HG02678 (cell line): ENCODE measurements around the gene CHST2.
"Not testable (repeated sequence)": the region's sequence is repeated elsewhere in the genome, so short reads cannot be mapped to it uniquely, and the experiment has no call there.

ENCODE experiments used
- ATAC-seq: cut with Tn5 transposase; IDR thresholded peaks from one replicate; pipeline ENCODE4 v1.9.1; 2021; ENCODE audit warnings: mild to moderate bottlenecking, moderate library complexity; ENCODE audit not compliant: unreplicated experiment

CHST2 gene, protein sequence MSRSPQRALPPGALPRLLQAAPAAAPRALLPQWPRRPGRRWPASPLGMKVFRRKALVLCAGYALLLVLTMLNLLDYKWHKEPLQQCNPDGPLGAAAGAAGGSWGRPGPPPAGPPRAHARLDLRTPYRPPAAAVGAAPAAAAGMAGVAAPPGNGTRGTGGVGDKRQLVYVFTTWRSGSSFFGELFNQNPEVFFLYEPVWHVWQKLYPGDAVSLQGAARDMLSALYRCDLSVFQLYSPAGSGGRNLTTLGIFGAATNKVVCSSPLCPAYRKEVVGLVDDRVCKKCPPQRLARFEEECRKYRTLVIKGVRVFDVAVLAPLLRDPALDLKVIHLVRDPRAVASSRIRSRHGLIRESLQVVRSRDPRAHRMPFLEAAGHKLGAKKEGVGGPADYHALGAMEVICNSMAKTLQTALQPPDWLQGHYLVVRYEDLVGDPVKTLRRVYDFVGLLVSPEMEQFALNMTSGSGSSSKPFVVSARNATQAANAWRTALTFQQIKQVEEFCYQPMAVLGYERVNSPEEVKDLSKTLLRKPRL

DNA sequence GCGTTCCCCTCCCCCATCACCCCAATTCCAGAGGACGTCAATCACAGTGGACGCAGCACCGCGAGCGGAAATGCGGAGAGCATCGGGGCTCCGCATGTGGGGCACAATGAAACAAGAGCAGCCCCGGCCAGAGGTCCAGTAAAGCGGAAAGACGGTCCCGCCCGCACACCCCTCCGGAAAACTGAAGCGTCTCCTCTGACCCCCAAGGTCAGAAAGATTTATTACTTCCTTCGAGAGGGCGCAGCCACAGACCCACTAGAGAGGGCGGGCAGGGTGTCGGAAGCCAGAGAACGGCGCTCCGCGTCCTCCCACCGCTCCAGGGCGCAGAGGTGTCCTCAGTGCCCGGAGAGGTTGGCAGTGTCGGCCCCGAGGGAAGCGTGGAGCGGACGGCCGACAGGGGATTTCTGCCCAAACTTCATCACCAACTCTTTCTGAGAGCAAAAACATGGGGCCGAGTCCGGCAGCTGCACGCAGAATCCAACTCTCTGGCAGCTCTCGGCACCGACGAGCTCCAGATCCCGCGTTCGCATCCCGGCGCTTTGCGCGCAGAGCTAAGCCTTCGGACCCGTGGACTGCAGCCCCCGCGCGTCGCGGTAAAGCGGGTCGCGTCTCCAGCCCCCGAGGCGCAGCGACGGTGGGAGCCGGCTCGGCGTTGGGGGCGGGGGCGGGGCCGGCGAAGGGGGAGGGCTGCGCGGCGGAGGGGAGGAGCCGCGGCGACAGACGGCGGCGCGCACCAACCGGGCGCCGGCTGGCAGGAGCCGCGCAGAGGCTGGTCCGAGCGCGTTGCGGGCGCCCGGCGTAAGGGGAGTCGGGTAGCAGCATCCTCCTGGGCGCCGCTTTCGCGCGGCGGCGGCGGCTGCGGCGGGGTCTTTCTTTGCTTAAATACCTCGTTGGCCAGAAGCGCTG, at the start of gene CHST2:
CHST2 (plus strand) TSS at position 763 of the 906 bp plus-strand sequence. CDS start 1,046 bp downstream, outside the sequence.
- ATAC-seq, result peak; percentile 83

DNA sequence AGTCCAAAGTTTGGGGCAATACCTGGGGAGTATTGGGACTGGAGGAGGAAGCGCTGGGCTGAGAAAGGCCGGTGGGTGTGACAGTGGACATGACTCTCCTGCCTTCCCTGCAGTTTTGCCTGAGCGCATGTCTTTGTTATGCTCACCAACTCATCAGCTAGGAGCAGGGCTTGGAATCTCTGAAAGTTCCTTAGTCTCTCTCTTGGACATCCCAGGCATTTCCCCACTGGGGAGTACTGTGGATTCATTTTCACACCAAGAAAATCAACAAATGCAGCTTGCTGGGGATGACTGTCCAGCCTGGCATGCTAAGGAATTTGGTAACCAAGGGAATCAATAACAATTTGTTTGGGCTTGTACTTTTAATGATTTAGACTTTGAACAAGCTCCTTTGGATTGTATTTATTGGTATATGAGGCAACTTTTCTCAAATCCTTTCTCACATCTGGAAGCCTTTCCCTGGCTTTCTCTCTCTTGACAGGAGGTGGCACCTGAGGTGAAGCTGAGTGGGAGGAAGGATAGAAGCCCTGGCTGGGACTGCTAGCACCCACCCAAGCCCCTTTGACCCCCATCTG, 48.5 kb upstream of the CHST2 start:
- no peak for ATAC-seq

DNA sequence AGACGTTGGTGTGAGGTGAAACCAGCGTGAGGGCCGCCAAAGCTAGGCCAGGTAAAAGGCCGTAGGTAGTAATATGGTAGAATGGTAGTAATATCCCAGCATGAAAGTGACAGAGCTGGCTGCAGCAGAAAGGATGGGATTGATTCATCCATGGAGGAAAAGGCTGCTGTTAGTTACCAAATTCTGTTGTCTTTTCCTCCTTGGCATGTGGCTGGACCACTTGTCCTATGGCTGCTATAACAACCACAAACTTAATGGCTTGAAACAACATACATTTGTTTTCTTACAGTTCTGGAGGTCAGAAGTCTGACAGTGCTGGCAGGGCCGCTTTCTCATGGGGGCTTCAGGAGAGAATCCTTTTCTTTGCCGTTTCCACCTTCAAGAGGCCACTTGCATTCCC, 47.8 kb upstream of the CHST2 start:
- ATAC-seq, result no peak

DNA sequence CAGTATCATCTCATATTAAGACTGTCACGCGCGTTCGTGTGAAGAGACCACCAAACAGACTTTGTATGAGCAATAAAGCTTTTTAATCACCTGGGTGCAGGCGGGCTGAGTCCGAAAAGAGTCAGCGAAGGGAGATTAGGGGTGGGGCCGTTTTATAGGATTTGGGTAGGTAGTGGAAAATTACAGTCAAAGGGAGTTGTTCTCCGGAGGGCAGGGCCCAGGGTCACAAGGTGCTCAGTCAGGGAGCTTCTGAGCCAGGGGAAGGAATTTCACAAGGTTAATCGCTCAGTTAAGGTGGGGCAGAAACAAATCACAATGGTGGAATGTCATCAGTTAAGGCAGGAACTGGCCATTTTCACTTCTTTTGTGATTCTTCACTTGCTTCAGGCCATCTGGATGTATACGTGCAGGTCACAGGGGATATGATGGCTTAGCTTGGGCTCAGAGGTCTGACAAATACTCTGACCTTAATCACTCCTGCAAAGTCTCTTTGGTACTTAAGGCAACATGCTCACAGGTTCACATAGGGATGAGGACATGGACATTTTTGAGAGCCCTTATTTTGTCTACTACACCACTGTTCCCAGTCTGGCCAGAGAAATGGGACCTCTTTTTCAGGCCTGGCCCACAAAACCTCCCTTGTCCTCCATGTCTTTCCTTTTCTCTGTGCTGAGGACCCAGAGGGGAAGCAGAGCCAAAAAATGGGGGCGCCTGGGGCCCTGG, 47.1 kb upstream of the CHST2 start:
- not testable (repeated sequence) for ATAC-seq

DNA sequence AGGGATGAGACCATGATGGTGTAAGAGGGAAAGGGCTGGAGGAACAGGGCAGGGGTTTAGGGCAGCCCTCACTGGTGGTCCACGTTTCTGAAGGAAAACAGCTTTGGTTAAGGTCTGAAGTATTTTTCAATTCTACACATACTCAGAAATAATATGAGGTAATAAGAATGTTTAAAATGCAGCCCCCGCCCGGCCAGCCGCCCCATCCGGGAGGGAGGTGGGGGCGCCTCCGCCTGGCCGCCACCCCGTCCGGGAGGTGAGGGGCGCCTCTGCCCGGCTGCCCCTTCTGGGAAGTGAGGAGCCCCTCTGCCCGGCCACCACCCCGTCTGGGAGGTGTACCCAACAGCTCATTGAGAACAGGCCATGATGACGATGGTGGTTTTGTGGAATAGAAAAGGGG, 46.0 kb upstream of the CHST2 start:
- ATAC-seq, result not testable (repeated sequence)

DNA sequence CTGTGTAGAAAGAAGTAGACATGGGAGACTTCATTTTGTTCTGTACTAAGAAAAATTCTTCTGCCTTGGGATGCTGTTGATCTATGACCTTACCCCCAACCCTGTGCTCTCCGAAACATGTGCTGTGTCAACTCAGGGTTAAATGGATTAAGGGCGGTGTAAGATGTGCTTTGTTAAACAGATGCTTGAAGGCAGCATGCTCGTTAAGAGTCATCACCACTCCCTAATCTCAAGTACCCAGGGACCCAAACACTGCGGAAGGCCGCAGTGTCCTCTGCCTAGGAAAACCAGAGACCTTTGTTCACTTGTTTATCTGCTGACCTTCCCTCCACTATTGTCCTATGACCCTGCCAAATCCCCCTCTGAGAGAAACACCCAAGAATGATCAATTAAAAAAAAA, 45.6 kb upstream of the CHST2 start:
- ATAC-seq, result not testable (repeated sequence)

DNA sequence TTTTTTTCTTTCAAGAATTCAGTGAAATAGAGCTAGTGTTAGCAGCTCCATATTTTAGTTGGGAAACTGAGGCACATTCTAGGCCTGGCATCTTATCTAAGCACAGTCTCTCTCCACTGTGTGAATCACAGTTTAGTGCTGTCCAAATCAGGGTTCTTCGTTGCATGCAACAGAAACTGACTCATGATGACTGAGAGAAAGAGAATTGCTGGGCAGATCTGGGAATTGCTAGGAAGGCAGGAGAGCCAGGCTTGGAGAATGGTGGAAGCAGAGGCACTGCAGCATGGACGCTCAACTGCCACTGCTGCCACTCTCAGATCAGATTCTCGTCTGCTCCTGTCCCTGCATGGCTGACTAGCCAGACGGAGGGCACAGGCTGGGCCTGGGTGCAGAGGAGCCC, 40.7 kb upstream of the CHST2 start:
- no peak for ATAC-seq

DNA sequence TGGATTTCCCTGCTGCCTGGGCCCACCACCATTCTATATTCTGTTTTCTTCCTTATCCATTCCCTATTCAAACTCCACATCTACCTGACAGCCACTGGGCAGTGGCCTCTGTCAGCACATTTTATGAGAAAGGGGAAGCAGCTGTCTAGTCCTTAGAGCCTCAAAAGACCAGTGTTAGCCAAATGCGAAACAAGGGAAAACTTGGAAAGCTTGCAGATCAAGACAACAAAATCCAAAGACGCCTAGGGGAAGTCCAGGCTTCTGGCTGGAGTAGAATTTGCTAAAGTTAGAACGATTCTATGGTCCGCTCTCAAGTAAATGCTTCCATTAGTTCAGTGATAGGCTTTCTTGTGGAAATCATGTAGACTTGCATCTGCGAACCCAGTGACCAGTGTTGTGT, 39.4 kb upstream of the CHST2 start:
- no peak for ATAC-seq

DNA sequence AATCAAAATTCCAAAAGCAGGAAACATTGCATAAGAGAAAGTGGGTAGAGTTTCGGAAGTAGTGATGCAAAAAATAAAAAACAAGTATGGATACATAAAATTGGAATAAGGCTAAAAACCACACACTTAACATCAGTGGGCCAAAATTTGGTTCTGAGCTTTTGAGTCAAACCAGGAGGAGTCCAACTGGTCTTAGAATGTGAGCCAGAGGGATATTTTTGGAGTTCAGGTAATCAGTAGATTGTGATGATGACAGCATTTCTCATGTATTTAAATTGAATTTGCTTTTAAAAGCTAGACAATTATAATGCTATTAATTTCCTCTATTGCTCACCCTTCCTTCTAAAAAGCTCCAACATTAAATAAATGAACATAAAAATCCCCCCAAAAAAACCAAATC, 38.2 kb upstream of the CHST2 start:
- ATAC-seq, result no peak

DNA sequence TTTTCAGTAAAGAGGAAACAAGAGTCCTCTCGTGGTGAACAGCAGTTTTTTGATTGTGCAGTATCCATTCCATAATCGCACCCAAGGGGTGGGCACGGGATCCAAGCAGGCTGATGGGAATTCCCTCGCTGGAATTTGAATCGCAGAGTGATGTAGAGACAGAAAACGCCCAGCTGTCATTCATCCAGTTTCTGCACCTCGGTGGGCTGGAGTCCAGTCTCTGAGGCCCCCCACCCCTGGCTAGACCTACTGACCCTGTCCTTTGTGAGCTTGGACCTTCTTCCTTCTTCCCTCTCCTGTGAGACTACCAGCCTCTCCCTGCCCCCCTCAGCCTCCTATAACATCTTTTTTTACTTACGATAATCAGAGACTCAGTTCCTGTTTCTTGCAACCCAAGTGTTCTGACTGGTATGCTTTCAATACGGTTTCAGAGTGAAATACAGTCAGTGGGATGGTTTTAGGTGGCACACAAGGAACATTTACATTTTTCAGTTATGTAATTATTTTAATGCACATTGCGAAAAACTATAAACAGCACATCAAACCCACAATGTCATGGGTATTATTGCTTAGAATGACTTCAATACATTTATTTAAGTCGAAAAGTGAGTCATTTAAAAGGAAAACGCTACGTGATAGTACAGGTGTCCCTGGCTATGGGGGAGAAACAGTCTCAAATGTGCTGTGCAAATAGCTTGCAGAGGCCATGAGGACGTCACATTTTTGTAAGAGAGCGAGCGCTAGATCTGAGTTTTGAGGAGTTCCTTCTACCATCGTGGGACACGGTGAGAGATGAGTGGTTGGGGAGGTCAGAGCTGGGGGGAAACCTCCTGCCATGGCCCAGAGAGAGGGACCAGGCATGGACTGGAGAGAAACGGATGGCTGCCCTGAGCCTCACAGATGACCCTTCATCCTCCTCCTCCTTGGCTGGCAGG, 37.5 kb upstream of the CHST2 start:
- ATAC-seq, result peak; percentile 85

DNA sequence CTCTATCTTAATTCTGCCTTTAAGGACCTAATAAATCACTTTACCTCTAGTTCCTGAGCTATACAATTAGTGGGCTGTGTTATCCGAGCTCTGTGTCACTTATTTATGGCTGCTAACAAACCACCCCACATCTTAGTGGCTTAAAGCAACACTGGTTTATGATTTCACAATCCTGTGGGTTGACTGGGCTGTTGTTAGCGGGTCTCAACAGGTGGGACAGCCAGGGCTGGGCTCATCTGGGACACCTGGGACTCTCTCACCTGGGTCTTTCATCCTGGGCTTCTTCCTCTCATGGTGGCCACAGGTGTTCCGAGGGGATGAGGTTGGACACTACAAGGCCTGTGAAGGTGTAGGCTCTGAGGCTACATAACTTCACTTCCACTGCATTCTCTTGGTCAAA, 35.8 kb upstream of the CHST2 start:
- no peak for ATAC-seq

DNA sequence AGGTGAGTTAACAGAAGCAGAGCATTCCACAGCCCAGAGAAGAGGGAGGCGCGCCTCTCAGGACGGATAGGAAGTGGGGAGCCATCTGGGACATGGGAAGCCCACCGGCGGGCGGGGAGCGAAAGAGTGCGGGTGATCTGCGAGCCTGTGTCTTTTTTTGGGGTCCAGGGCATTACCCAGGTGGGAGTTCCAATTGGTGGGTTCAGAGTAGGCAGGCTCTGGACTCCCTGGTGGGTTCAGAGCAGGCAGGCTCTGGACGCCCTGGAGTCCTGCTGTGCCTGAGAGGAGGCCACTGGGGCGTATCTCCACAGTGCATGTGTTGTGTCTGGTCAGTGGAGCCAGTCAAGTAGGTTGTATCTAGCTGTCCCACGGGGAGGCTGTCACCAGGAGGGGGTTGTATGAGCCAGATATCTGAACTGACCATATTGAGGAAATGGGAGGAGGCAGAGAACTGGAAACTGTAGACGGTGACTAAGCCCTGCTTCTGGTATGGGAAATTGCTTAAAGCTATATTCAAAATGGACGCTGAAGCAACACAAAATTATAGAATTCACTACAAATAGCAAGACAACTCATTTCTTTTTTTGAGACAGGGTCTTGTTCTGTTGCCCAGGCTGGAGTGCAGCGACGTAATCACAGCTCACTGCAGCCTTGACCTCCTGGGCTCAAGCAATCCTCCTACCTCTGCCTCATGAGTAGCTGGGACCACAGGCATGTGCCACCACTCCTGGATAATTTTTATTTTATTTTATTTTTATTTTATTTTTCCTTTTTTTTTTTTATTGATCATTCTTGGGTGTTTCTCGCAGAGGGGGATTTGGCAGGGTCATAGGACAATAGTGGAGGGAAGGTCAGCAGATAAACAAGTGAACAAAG, 34.5 kb upstream of the CHST2 start:
- ATAC-seq, result peak; percentile 41

DNA sequence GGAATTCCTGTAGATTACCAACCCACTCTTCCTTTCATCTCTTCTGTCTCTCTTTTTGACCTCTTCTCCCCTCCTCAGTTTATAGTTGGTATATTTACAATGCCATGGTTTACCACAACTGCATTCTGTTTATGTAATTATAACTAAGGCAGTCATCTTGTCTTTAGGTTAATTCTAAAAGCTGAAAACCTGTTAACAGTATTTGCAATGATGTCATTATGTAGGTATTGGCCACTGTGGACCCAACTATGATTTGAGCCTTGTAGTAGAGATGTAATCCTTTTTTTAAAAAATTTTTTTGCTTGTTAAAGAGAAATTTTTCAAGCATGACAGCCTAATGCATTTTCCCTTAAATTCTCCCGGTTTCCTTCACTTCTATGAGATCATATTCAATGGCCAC, 30.7 kb upstream of the CHST2 start:
- ATAC-seq, result no peak

DNA sequence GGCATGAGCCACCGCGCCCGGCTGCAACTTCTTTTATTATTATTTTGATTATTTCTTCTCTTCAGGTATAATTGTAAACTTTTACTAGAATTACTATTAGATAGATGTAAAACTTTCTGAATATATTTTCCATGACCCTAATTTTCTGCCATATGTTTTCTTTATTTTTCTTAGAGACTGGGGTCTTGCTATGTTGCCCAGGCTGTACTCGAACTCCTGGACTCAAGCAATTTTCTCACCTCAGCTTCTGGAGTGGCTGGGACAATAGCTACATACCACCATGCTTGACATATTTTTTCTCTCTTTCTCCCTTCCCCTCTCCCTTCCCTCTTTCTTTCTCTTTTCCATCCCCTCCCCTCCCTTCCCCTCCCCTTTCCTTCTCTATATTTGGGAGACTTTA, 29.6 kb upstream of the CHST2 start:
- ATAC-seq, result no peak

DNA sequence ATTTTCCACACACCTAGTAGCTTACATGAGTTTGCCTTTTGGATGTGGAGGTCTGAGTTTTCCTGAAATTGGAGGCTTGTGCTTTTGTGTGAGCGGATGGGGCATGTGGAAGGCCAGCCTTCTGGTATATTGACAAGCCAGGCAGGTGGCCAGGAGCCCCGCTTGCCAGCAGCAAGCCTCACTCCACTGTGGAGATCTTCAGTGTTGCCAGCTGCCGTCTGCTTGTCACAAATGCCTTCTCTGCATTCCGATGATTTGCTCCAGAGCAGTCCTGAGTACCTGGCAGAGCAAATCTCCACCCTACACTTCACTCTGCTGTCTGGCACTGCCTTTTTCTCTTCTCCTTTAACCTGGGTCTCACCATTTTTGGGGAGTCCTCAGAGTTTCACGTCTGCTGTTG, 29.1 kb upstream of the CHST2 start:
- no peak for ATAC-seq

DNA sequence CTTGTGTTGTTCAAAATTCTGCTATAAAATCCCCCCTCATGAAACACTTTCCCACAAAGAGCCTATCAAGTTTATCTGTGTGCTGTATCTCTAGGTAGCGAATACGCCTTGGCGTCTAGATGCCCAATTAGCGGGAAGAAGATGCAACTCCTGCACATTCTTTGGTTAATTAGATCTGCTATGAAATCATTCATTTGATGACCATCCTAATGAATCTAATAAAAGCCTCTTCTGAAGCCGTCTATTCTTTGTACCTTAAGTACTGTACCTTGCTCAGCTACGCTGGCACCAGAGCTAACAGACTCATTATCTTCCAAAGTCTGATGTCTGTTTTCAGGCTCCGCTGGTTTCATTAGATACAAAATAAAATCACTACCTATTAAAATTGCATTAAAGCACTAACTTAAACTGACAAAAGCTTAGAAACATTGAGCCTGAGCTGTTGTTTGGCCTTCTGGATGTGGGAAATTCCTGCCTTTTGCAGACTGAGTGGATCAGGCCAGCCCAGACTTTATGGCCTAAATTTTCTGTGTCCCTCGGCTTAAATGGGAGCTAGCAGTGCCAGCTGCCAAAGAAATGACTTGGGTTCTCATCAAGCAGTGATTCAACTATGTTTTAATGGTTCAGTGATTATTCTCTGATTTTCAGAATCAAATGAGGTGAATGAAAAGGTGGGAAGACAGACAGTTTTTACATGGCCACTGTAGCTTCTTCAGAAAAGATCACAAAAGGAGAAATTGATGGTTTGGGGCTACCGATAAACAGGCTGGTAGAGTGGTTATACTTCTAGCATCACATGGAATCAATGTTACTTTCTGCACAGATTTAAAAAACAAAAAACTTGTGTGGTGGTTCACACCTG, 28.4 kb upstream of the CHST2 start:
- ATAC-seq, result no peak

DNA sequence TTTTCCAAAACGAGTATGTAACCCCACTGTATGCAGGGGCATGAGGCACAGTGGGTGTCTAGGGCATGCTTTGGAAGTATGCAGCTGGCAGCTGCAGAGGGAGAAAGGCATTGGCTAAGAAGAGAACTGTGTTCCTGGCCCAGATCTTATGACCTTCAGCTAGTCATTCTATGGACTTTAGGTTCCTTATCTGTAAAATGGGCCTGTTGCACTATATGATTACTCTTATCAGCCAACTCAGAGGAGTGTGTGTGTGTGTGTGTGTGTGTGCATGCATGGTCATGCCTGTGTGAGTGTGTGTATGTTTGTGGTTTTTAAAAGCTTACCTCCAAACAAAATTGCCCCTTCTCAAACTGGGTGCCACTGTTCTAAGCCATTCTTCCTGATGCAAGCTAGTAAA, 27.4 kb upstream of the CHST2 start:
- ATAC-seq, result no peak

DNA sequence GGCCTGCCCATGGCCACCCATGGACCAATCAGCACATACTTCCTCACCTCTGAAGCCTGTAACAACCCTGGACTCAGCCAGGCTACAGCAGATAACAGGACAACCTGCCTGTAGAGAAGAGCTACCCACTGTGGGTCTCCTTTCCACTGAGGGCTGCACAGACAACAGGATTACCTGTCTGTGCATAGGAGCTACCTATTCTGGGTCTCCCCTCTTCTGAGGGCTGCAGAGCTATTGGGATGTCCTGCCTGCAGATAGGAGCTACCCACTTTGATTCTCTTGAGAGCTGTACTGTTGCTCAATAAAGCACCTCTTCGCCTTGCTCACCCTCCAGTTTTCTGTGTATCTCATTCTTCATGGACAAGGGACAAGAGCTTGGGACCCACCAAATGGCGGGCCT, 23.8 kb upstream of the CHST2 start:
- no peak for ATAC-seq
